ENCODE results near the gene TGFBR1. TPM values are rescaled to one million over a fixed set of nuclear protein-coding genes. Genes with fewer than 3 reads are reported as not detected.

TGFBR1 gene
- total RNA-seq, 1 donor from 2014 or later = 78.8 TPM

- ATAC-seq = no peak
- H3K27me3 ChIP-seq (ENCODE audit: low read depth) = no peaks in the 10 kb centered on the region
- H3K27ac ChIP-seq = no peak overlapping the region
- no peaks in the 10 kb centered on the region for H3K9me3 ChIP-seq
- intact Hi-C loops (cut with DNase I) = no loop called here
- no peak overlapping the region for H3K4me3 ChIP-seq
- no peaks in the 10 kb centered on the region for H3K36me3 ChIP-seq
- TF ChIP-seq CTCF (IDR thresholded peaks at IDR 0.05) = no peak
- no peaks in the 10 kb centered on the region for H3K4me1 ChIP-seq
- no peak for DNase-seq
Observed at GRCh38 chr9:99177576-99178366, 72.9 kb downstream of the TGFBR1 start.

DNA sequence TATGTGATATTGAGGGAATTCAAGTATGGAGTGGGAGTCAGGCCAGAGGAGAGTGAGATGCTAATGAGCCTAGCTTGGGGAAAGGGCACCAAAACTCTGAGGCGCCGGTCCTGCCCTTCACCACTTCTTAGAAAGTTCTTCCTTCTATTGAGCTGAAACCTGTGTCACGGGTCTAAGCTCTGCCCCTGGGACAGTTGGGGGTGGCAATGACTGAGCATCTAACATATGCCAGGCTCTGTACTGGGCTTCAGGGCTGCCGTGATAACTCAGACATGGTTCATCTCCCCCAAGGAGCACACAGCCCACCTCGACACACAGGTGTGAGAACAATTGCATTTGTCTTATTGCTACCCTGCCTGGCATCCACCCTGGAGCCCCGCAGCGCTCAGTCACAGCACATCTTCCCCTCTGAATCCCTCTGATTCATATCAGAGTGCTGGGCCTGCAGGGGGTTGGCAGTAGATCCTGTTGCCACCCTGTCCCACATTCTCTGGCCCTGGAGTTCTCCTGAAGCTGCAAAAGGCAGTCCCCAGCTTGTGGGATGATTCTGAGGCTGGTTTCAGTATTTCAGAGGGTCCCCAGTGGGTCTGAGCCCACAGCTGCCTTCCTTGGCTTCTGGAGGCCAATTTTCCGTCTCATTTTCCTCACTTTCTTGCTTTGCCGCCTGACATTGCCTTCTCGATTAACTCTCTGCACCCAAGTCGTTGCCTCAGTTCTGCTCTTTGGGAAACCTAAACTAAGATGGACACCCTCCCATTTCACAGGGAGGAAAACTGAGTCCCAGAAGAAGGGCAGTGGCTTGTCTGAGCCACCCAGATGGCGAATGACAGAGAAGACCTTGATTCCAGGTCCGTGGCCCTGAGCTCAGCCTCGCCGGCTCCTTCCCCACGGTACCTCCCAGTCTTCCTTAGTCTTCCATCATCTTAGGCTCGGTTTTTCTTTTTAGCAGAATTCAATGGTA is 74.3 kb downstream of the TGFBR1 start:
- peaks cover 2% of the 10 kb centered on the region for H3K4me1 ChIP-seq
- no peak for DNase-seq
- ATAC-seq = no peak
- H3K27ac ChIP-seq = no peak overlapping the region
- no peak for TF ChIP-seq CTCF (IDR thresholded peaks at IDR 0.05)
- H3K9me3 ChIP-seq = no peaks in the 10 kb centered on the region
- intact Hi-C loops (cut with DNase I) = no loop called here
- H3K36me3 ChIP-seq = no peaks in the 10 kb centered on the region
- no peaks in the 10 kb centered on the region for H3K27me3 ChIP-seq (ENCODE audit: low read depth)
- no peak overlapping the region for H3K4me3 ChIP-seq

GRCh38 chr9:99180199-99180598 is 75.3 kb downstream of the TGFBR1 start:
- H3K27ac ChIP-seq = no peak overlapping the region
- no peaks in the 10 kb centered on the region for H3K9me3 ChIP-seq
- DNase-seq = no peak
- intact Hi-C loops (cut with DNase I) = no loop called here
- no peak for ATAC-seq
- no peaks in the 10 kb centered on the region for H3K27me3 ChIP-seq (ENCODE audit: low read depth)
- TF ChIP-seq CTCF (IDR thresholded peaks at IDR 0.05) = no peak
- no peaks in the 10 kb centered on the region for H3K36me3 ChIP-seq
- H3K4me1 ChIP-seq = peaks cover 12% of the 10 kb centered on the region
- H3K4me3 ChIP-seq = no peak overlapping the region

DNA sequence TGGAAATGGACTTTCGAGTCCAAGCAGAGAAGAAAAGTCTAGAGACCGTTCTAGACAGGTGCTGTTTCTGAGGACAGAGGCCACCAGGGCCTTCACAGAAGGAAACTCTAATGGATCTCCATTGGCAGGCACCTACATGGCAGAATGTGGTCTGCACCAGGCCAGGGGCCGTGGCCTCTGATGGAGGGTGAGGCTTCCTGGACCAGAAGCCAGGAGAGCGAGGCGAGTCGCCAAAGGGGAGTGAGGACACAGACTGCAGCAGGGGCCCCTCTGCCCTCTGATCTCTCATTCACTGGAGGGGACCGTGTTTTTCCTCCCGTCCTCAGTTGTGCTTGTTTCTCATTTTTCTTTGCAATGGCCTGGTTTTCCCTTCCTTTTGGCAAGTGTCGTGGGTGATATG is 75.7 kb downstream of the TGFBR1 start:
- Histone ChIP-seq H3K4me3 (no peak overlapping the region), H3K36me3 (no peaks in the 10 kb centered on the region), H3K27me3 (ENCODE audit: low read depth) (no peaks in the 10 kb centered on the region), H3K9me3 (no peaks in the 10 kb centered on the region), H3K4me1 (peaks cover 13% of the 10 kb centered on the region), H3K27ac (no peak overlapping the region)
- ATAC-seq (no peak), DNase-seq (no peak)
- intact Hi-C loops (cut with DNase I) = no loop called here
- no peak for TF ChIP-seq CTCF (IDR thresholded peaks at IDR 0.05)

- no peak for TF ChIP-seq CTCF (IDR thresholded peaks at IDR 0.05)
Observed at GRCh38 chr9:99181206-99181605, 76.3 kb downstream of the TGFBR1 start.

More at GRCh38 chr9:99181206-99181605, 76.3 kb downstream of the TGFBR1 start:
- no peak for ATAC-seq
- H3K4me3 ChIP-seq = no peak overlapping the region
- H3K36me3 ChIP-seq = no peaks in the 10 kb centered on the region
- H3K27me3 ChIP-seq (ENCODE audit: low read depth) = no peaks in the 10 kb centered on the region
- H3K4me1 ChIP-seq = peaks cover 13% of the 10 kb centered on the region
- DNase-seq = no peak
- no peak overlapping the region for H3K27ac ChIP-seq
- intact Hi-C loops (cut with DNase I) = no loop called here
- H3K9me3 ChIP-seq = no peaks in the 10 kb centered on the region
